Endothelial cell (in vitro differentiated cells): ENCODE measurements around the gene PRR23E. TPM values are rescaled to one million over a fixed set of nuclear protein-coding genes. Genes with fewer than 3 reads are reported as not detected.

ENCODE experiments used
- DNase-seq: peaks from one replicate; pipeline ENCODE4 v3.0.0; 2021; ENCODE audit warnings: low spot score
- H3K27ac Mint-ChIP-seq: one replicate; pipeline ENCODE4 v1.8.0; 2021; ENCODE audit warnings: mixed read lengths, inconsistent platforms; ENCODE audit not compliant: unreplicated experiment
- H3K27me3 Mint-ChIP-seq: one replicate; pipeline ENCODE4 v1.8.0; 2021; ENCODE audit warnings: mild to moderate bottlenecking, moderate library complexity, mixed read lengths, inconsistent platforms; ENCODE audit not compliant: unreplicated experiment
- H3K36me3 Mint-ChIP-seq: one replicate; pipeline ENCODE4 v1.8.0; 2021; ENCODE audit warnings: mild to moderate bottlenecking, low read depth, mixed read lengths, inconsistent platforms; ENCODE audit not compliant: unreplicated experiment
- H3K4me1 Mint-ChIP-seq: one replicate; pipeline ENCODE4 v1.8.0; 2021; ENCODE audit warnings: mild to moderate bottlenecking, mixed read lengths, inconsistent platforms; ENCODE audit not compliant: unreplicated experiment
- H3K4me3 Mint-ChIP-seq: one replicate; pipeline ENCODE4 v1.8.0; 2021; ENCODE audit warnings: mild to moderate bottlenecking, mixed read lengths, inconsistent platforms; ENCODE audit not compliant: unreplicated experiment
- H3K9me3 Mint-ChIP-seq: one replicate; pipeline ENCODE4 v1.8.0; 2021; ENCODE audit warnings: mixed read lengths, inconsistent platforms; ENCODE audit not compliant: unreplicated experiment
- CTCF ChIP-seq: fragments of 200-600 bp; sonication (generic); IDR thresholded peaks from one replicate; pipeline ENCODE4 v1.5.0; 2021; ENCODE audit warnings: antibody characterized with exemption; ENCODE audit not compliant: unreplicated experiment
- total RNA-seq: library from RNA; stranded (reverse); fragmentation: NEBNext Ultra II Directional; extraction: Animal tissue kit (Norgen Biotek cat#: 25700); gene quantifications from one replicate; pipeline ENCODE4 v1.2.1, GENCODE V29; 2021; ENCODE audit not compliant: unreplicated experiment

Gene PRR23E
- total RNA-seq, 1 donor from 2014 or later: not detected

- H3K27ac Mint-ChIP-seq: no peak overlapping the region
- TF ChIP-seq CTCF: no peak
- H3K9me3 Mint-ChIP-seq: no peaks in the 10 kb centered on the region
- no peaks in the 10 kb centered on the region for H3K4me1 Mint-ChIP-seq
- no peak overlapping the region for H3K4me3 Mint-ChIP-seq
- no peaks in the 10 kb centered on the region for H3K27me3 Mint-ChIP-seq
- H3K36me3 Mint-ChIP-seq: no peaks in the 10 kb centered on the region
- peak; percentile 26 for DNase-seq
Observed at GRCh38 chr3:127233371-127233770, 40.4 kb downstream of the PRR23E start.

GRCh38 chr3:127234778-127235177 lies 41.8 kb downstream of the PRR23E start:
- Mint-ChIP-seq H3K4me3 (no peak overlapping the region), H3K27me3 (no peaks in the 10 kb centered on the region), H3K36me3 (no peaks in the 10 kb centered on the region), H3K4me1 (no peaks in the 10 kb centered on the region), H3K9me3 (no peaks in the 10 kb centered on the region), H3K27ac (no peak overlapping the region)
- no peak for TF ChIP-seq CTCF
- no peak for DNase-seq

GRCh38 chr3:127235706-127236105 lies 42.8 kb downstream of the PRR23E start:
- DNase-seq: no peak
- Mint-ChIP-seq H3K4me1 (no peaks in the 10 kb centered on the region), H3K36me3 (no peaks in the 10 kb centered on the region)

GRCh38 chr3:127237835-127238234 lies 44.9 kb downstream of the PRR23E start:
- H3K9me3 Mint-ChIP-seq: no peaks in the 10 kb centered on the region
- H3K4me1 Mint-ChIP-seq: no peaks in the 10 kb centered on the region
- peaks cover 4% of the 10 kb centered on the region for H3K36me3 Mint-ChIP-seq
- no peak overlapping the region for H3K4me3 Mint-ChIP-seq
- TF ChIP-seq CTCF: no peak
- H3K27ac Mint-ChIP-seq: no peak overlapping the region
- H3K27me3 Mint-ChIP-seq: no peaks in the 10 kb centered on the region
- DNase-seq: no peak

More at GRCh38 chr3:127235706-127236105, 42.8 kb downstream of the PRR23E start:
- Mint-ChIP-seq H3K9me3 (no peaks in the 10 kb centered on the region), H3K4me3 (no peak overlapping the region), H3K27ac (no peak overlapping the region), H3K27me3 (no peaks in the 10 kb centered on the region)
- no peak for TF ChIP-seq CTCF

- Mint-ChIP-seq H3K27ac (no peak overlapping the region), H3K36me3 (peaks cover 4% of the 10 kb centered on the region), H3K9me3 (no peaks in the 10 kb centered on the region), H3K4me1 (no peaks in the 10 kb centered on the region), H3K4me3 (no peak overlapping the region), H3K27me3 (no peaks in the 10 kb centered on the region)
- no peak for DNase-seq
- TF ChIP-seq CTCF: no peak
Observed at GRCh38 chr3:127238602-127239001, 45.7 kb downstream of the PRR23E start.
